ENCODE results near the gene SLC39A5. TPM values are rescaled to one million over a fixed set of nuclear protein-coding genes. Genes with fewer than 3 reads are reported as not detected.

SLC39A5 gene
- total RNA-seq, 1 experiment from 2014 or later, result 0.87 TPM

GRCh38 chr12:56257491-56258067 is 27.7 kb downstream of the SLC39A5 start:
- H3K79me2 ChIP-seq (ENCODE audit: low read depth), result peaks cover 26% of the 10 kb centered on the region
- H3K27ac ChIP-seq, result no peak overlapping the region
- no peaks in the 10 kb centered on the region for H3K9me3 ChIP-seq (ENCODE audit: insufficient read depth, low read depth)
- CTCF ChIA-PET, result interaction anchor here (0.6 to 1.0 kb wide), 3 partner anchors 66 to 199 kb away, joined by 3 to 6 read pairs (median 3); partner anchors contain the start of gene STAT2
- peak overlapping the region; percentile 96 for H3K4me2 ChIP-seq
- TSS peak; percentile 27 for BruUV-seq (replicated peaks)
- peak in 1 of 2 experiments; percentile 40 for DNase-seq
- H3K36me3 ChIP-seq (ENCODE audit: low read depth), result peaks cover 31% of the 10 kb centered on the region
- intact Hi-C loops (cut with micrococcal nuclease; ENCODE audit: unreplicated experiment), result loop anchor here (1.0 kb wide), 1 partner anchor 9 kb away; the partner anchor contains the start of gene COQ10A
- peaks cover 20% of the 10 kb centered on the region; the same call in 1 of the 2 replicates for H3F3A ChIP-seq (ENCODE audit: insufficient read depth, low read depth)
- H3K9me2 ChIP-seq (ENCODE audit: insufficient read depth), result no peaks in the 10 kb centered on the region; the same call in 1 of the 2 replicates
- peaks cover 19% of the 10 kb centered on the region for H4K20me1 ChIP-seq (ENCODE audit: insufficient read depth)
- H3K4me3 ChIP-seq, result peak overlapping the region; percentile 96
- TF ChIP-seq EZH2 (IDR thresholded peaks at IDR 0.05; ENCODE audit: low read depth) (no peak), CTCF (conservative IDR thresholded peaks at IDR 0.05) (no peak)
- POLR2A ChIA-PET (ENCODE audit: unreplicated experiment), result no interaction called here
- no peaks in the 10 kb centered on the region for H3K27me3 ChIP-seq (ENCODE audit: insufficient read depth, low read depth)
- peak overlapping the region; percentile 87 for H2AFZ ChIP-seq
- peaks cover 31% of the 10 kb centered on the region for H3K4me1 ChIP-seq (replicated peaks; ENCODE audit: insufficient read depth)

- peaks cover 31% of the 10 kb centered on the region for H3K4me1 ChIP-seq (replicated peaks; ENCODE audit: insufficient read depth)
- TF ChIP-seq CTCF (conservative IDR thresholded peaks at IDR 0.05) (peak; percentile 61), EZH2 (IDR thresholded peaks at IDR 0.05; ENCODE audit: low read depth) (no peak)
Observed at GRCh38 chr12:56258068-56258819, 28.4 kb downstream of the SLC39A5 start, which contains the start of gene ANKRD52. Gene ANKRD52 (minus strand): TSS chr12:56258384. CDS start chr12:56258269, 115 bp downstream.

GRCh38 chr12:56258820-56259183 is 29.0 kb downstream of the SLC39A5 start:
- ChIA-PET POLR2A (ENCODE audit: unreplicated experiment) (no interaction called here), CTCF (interaction anchor here (0.7 kb wide), 1 partner anchor 147 kb away, joined by 5 read pairs; no protein-coding TSS in a partner anchor)
- Histone ChIP-seq H3K4me3 (peak overlapping the region; percentile 96; the same call in 1 of the 2 replicates), H3K9me2 (ENCODE audit: insufficient read depth) (no peaks in the 10 kb centered on the region; the same call in 1 of the 2 replicates), H3K4me1 (replicated peaks; ENCODE audit: insufficient read depth) (peaks cover 31% of the 10 kb centered on the region), H3K4me2 (peak overlapping the region; percentile 96), H3K9me3 (ENCODE audit: insufficient read depth, low read depth) (no peaks in the 10 kb centered on the region), H2AFZ (peak overlapping the region; percentile 87), H3K27ac (no peak overlapping the region), H3F3A (ENCODE audit: insufficient read depth, low read depth) (peaks cover 20% of the 10 kb centered on the region; the same call in 1 of the 2 replicates), H4K20me1 (ENCODE audit: insufficient read depth) (peaks cover 19% of the 10 kb centered on the region), H3K27me3 (ENCODE audit: insufficient read depth, low read depth) (no peaks in the 10 kb centered on the region), H3K79me2 (ENCODE audit: low read depth) (peaks cover 26% of the 10 kb centered on the region), H3K36me3 (ENCODE audit: low read depth) (peaks cover 21% of the 10 kb centered on the region)
- no peak; the same call in 1 of the 2 replicates for TF ChIP-seq CTCF (conservative IDR thresholded peaks at IDR 0.05)
- TF ChIP-seq EZH2 (IDR thresholded peaks at IDR 0.05; ENCODE audit: low read depth), result no peak
- DNase-seq, result no peak
- TSS peak; percentile 56 for BruUV-seq (replicated peaks)
- intact Hi-C loops (cut with micrococcal nuclease; ENCODE audit: unreplicated experiment), result loop anchor here (1.0 kb wide), 1 partner anchor 7 kb away; the partner anchor contains the start of gene COQ10A

More at GRCh38 chr12:56258068-56258819, 28.4 kb downstream of the SLC39A5 start, which contains the start of gene ANKRD52:
- peaks cover 20% of the 10 kb centered on the region; the same call in 1 of the 2 replicates for H3F3A ChIP-seq (ENCODE audit: insufficient read depth, low read depth)
- intact Hi-C loops (cut with micrococcal nuclease; ENCODE audit: unreplicated experiment), result loop anchor here (1.0 kb wide), 1 partner anchor 8 kb away; the partner anchor contains the start of gene COQ10A
- ChIA-PET CTCF (interaction anchor here (0.6 to 1.0 kb wide), 4 partner anchors 67 to 198 kb away, joined by 3 to 6 read pairs (median 4); partner anchors contain the start of gene STAT2), POLR2A (ENCODE audit: unreplicated experiment) (no interaction called here)
- peak within 1 kb of the TSS; percentile 87 for H2AFZ ChIP-seq
- peaks cover 19% of the 10 kb centered on the region for H4K20me1 ChIP-seq (ENCODE audit: insufficient read depth)
- peaks cover 27% of the 10 kb centered on the region for H3K36me3 ChIP-seq (ENCODE audit: low read depth)
- peak within 1 kb of the TSS; percentile 96 for H3K4me3 ChIP-seq
- H3K9me3 ChIP-seq (ENCODE audit: insufficient read depth, low read depth), result no peaks in the 10 kb centered on the region
- peaks cover 26% of the 10 kb centered on the region for H3K79me2 ChIP-seq (ENCODE audit: low read depth)
- peak within 1 kb of the TSS; percentile 96 for H3K4me2 ChIP-seq
- H3K27ac ChIP-seq, result no peak within 1 kb of the TSS
- no peaks in the 10 kb centered on the region for H3K27me3 ChIP-seq (ENCODE audit: insufficient read depth, low read depth)
- DNase-seq, result peak; percentile 40 to 77
- no TSS peak for BruUV-seq (replicated peaks)
- H3K9me2 ChIP-seq (ENCODE audit: insufficient read depth), result no peaks in the 10 kb centered on the region; the same call in 1 of the 2 replicates
